Activated T-helper 1 cell treated with Interleukin-2 at 50 U/mL for 16 hours (primary cell): ENCODE data around the gene KASH5.
A peak's percentile ranks its signal among the peaks of the same experiment; 100 is the strongest.
"Not testable (repeated sequence)": the region's sequence is repeated elsewhere in the genome, so short reads cannot be mapped to it uniquely, and the experiment has no call there.

Experiments
- DNase-seq: peaks from one replicate; pipeline ENCODE4 v3.0.0-alpha.2; 2020; ENCODE audit warnings: low read depth

The KASH5 gene

GRCh38 chr19:49362048-49362928 lies 25.8 kb upstream of the KASH5 start, which contains the start of gene TEAD2:
TEAD2 (minus strand) TSS chr19:49362416; CDS start chr19:49360075, 2,341 bp downstream.
- DNase-seq, result no peak

- DNase-seq, result no peak
Observed at GRCh38 chr19:49362929-49363267, 25.2 kb upstream of the KASH5 start.

DNA sequence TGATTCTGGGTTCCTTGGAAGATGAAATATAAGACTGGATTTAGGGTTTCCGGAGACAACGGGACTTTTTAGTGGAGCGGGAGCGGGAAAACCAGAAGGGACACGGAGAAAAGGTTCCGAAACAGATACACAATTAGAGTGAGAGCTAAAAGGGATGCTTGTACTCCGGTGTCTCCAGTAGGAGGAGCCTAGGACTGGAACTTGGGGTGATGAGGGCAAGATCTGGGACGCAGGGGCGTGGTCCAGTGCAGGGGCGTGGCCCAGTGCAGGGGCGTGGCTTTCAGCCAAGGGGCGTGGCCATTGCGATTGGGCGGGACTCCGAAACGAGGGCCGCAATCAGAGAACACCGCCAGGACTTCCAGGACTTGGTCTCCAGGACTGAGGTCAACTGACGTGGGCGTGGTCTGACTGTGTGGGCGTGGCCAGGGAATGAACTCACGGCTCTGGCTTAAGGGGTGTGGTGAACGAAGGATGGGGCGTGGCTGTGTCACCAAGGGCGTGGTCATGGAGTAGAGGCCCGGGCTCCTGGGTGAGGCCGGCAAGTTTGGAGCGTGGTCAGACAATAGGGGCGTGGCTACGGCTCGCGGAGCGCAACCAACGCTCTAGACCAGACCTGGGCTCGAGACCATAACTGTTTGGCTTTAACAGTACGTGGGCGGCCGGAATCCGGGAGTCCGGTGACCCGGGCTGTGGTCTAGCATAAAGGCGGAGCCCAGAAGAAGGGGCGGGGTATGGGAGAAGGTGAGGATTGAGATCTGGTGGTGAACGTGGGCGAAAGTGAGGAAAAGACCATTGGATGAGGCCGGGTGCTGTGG lies 24.6 kb upstream of the KASH5 start, which contains the start of gene DKKL1:
TSS of gene DKKL1 (plus strand) at position 610 of the 815 bp plus-strand sequence. CDS start at position 732, 122 bp downstream.
- DNase-seq, result peak; percentile 36

GRCh38 chr19:49364083-49364737 lies 23.8 kb upstream of the KASH5 start:
- DNase-seq, result no peak

GRCh38 chr19:49366110-49366509 lies 21.9 kb upstream of the KASH5 start:
- DNase-seq, result no peak

GRCh38 chr19:49368711-49369358 lies 19.2 kb upstream of the KASH5 start:
- DNase-seq, result no peak

GRCh38 chr19:49371184-49371583 lies 16.9 kb upstream of the KASH5 start:
- no peak for DNase-seq

DNA sequence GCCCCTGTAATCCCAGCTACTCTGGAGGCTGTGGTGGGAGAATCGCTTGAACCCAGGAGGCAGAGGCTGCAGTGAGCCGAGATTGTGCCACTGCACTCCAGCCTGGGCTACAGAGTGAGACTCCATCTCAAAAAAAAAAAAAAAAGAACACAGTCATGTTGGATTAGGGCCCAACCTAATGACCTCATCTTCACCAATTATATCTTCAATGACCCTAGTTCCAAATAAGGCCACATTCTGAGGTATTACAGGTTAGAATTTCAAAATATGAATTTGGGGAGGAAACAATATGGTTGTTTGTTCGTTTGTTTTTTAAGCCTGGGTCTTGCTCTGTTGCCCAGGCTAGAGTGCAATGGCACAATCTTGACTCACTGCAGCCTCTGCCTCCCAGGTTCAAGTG lies 14.9 kb upstream of the KASH5 start:
- not testable (repeated sequence) for DNase-seq

- no peak for DNase-seq
Observed at GRCh38 chr19:49374665-49375434, 13.2 kb upstream of the KASH5 start.

- no peak for DNase-seq
Observed at GRCh38 chr19:49378512-49378911, 9.5 kb upstream of the KASH5 start.

DNA sequence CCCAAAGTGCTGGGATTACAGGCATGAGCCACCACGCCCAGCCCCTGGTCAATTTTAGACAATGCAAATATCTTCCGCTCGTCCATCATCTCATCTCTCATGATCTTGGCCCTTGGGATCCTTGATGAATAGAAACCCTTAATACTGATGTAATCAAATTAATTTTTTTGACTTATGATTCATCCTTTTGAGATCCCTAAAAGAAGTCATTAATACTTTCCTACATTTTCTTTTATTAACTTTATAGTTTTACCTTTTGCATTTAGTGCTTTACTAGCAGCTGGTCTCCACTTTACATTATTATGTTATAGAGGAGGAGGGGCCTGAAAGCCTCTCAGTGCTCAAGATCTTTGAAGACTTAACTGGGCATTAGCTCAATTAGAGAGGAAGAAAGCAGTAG lies 7.7 kb upstream of the KASH5 start:
- DNase-seq, result no peak

DNA sequence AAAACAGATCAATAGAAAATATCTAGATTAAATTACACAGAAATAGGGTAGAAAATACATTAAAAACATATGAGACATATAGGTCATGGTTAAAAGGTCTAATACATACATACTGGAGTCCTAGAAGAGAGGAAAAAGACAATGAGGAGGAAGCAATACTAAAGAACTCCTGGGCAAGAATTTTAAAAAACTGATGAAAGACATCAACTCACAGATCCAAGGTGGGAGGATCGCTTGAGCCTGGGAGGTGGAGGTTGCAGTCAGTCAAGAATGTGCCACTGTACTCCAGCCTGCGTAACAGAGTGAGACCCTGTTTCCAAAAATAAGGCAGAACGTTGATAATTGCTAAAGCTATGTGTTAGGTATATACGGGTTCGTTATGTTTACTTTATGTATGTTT lies 5.4 kb upstream of the KASH5 start:
- DNase-seq, result no peak

DNA sequence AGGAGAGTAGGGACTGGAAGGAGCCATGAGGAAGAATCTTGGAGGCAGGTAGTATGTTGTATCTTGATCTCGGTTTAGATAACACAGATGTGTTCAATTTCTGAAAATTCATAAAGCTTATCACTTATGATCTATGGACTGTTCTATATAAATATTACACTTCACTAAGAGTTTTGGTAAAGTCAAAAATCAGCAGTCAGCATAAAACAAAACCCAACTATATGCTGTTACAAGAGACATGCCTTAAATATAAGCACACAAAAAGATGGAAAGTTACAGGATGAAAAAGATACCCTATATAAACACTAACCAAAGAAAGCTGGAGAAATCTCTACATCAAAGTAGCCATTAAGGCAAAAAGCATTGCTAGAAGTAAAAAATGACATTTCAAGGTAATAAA lies 4.5 kb upstream of the KASH5 start:
- DNase-seq, result no peak

DNA sequence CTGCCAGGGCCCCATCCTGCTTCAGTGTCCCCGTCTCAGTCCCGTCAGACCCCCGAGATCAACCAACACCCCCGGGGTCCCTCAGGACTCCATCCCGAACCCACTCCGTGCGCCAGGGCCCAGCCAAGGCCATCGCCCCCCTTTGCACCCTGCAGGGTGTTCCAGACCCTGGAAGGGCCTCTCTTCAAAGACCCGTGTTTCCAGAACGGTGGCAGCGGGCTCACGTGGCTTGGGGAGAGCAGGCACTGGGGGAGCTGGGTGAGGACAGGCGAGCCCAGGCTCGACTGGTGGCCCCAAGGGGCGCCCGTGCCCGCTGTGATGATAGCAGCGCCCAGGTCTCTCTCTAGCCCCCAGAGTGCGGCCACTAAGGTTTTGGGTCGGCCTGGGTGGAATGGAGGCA lies 1.4 kb downstream of the KASH5 start:
- DNase-seq, result no peak

DNA sequence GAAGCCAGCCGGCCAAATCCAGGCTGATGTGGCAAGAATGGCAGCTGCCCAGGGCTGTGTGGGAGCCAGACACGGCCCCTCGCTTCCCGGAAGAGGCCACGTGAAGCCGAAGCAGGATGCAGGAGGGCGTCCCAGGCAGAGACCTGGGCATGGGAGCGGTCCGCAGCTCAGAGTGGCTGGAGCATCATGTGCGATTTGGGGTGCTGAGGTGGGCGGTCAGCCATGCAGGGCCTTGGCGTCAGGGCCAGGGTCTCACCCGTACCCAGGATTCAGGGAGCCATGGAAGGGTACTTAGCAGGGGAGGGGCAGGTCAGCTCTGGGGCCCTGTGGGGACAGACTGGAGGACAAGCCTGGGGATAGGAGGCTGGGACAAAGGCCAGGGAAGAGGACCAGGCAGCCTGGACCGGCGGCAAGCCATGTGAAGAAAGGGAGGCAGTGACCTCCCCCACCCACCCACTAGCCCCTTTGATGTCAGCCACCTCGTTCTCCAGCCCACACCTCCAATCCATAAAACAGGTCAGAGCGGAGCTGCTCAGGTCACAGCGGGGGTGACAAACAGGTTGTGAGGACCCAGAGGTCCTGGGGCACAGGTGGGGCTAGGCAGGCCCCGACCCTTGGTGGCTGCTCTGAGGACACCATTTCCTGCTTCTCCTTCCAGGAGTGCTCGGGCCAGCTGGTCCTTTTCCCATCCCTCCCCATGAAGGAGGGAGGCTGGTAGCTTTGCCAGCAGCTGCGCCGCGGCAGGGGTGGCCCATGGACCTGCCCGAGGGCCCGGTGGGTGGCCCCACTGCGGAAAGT lies 2.3 kb downstream of the KASH5 start:
- DNase-seq, result no peak

GRCh38 chr19:49390929-49391359 lies 2.9 kb downstream of the KASH5 start:
- no peak for DNase-seq

GRCh38 chr19:49391581-49392399 lies 3.7 kb downstream of the KASH5 start:
- peak; percentile 64 for DNase-seq

- DNase-seq, result no peak
Observed at GRCh38 chr19:49393881-49394280, 5.8 kb downstream of the KASH5 start.
